Gastroesophageal sphincter (tissue), 4 donors: ENCODE results near the gene TCIRG1. TPM values are rescaled to one million over a fixed set of nuclear protein-coding genes. Genes with fewer than 3 reads are reported as not detected.

ENCODE experiments used
- ATAC-seq: fragments of 150-250 bp; one replicate; pipeline ENCODE4 v1.9.1; 2016; ENCODE audit warnings: mild to moderate bottlenecking, moderate library complexity
- H3K27ac ChIP-seq, 4 donors: fragments of 200-600 bp; sonication (generic) in 3 of 4; 1 replicate in 3 of 4; 2 replicates in 1 of 4; pipeline ENCODE4 v1.5.1; 2016 to 2019
- H3K27me3 ChIP-seq: fragments of 200-600 bp; sonication (generic); one replicate; pipeline ENCODE4 v1.5.1; 2019
- H3K36me3 ChIP-seq, 2 donors: fragments of 200-600 bp; sonication (generic); one replicate each; pipeline ENCODE4 v1.5.1; 2019; ENCODE audit warnings: control low read depth in 1 of 2
- H3K4me1 ChIP-seq, 3 donors: fragments of 200-600 bp; sonication (generic); 1 replicate in 2 of 3; 2 replicates in 1 of 3; pipeline ENCODE4 v1.5.1; 2016 to 2019; ENCODE audit warnings: control low read depth in 2 of 3
- H3K4me3 ChIP-seq, 2 donors: fragments of 200-600 bp; sonication (generic); one replicate each; pipeline ENCODE4 v1.5.1; 2019; ENCODE audit warnings: mild to moderate bottlenecking in 1 of 2, moderate library complexity in 1 of 2
- H3K9me3 ChIP-seq, 3 donors: fragments of 200-600 bp; sonication (generic); one replicate each; pipeline ENCODE4 v1.5.1; 2017 to 2019; ENCODE audit warnings: control low read depth in 2 of 3
- CTCF ChIP-seq, 4 experiments: fragments of 200-600 bp in 2 of 4; fragments of 450-650 bp in 2 of 4; sonication (generic) in 1 of 4; IDR thresholded peaks; one replicate each; pipeline ENCODE4 v1.5.1; 2017 to 2019; ENCODE audit warnings: antibody characterized with exemption in 4 of 4, mild to moderate bottlenecking in 2 of 4, moderate library complexity in 2 of 4
- EP300 ChIP-seq: sonication (generic); formaldehyde crosslinking; IDR thresholded peaks from one replicate; pipeline ENCODE4 v1.6.1; 2017; ENCODE audit warnings: antibody characterized with exemption, mild to moderate bottlenecking
- POLR2A ChIP-seq, 2 donors: fragments of 450-650 bp; IDR thresholded peaks; one replicate each; pipeline ENCODE4 v1.6.1; 2017; ENCODE audit warnings: antibody characterized with exemption in 2 of 2, mild to moderate bottlenecking in 2 of 2, moderate library complexity in 1 of 2
- POLR2AphosphoS5 ChIP-seq: sonication (generic); formaldehyde crosslinking; IDR thresholded peaks from one replicate; pipeline ENCODE4 v1.6.1; 2017; ENCODE audit warnings: antibody characterized with exemption
- WGBS, 2 donors: methylation state at CpG; one replicate each; pipeline ENCODE4 v1.1.5; 2018; ENCODE audit warnings: low coverage in 1 of 2; 5-methylcytosine and 5-hydroxymethylcytosine counted together
- total RNA-seq, 4 donors: library from RNA; depleted of rRNA; stranded (reverse); fragments of >200 nt; gene quantifications; one replicate each; pipeline ENCODE4 v1.1.0, GENCODE V29; 2016

TCIRG1 gene
- total RNA-seq, 4 donors from 2014 or later, result 44.5 to 140 (median 81.2) TPM

GRCh38 chr11:68056317-68057285 lies 17.8 kb downstream of the TCIRG1 start:
- H3K36me3 ChIP-seq, result peaks cover 0 to 64% of the 10 kb centered on the region in 2 donors
- no peaks in the 10 kb centered on the region for H3K27me3 ChIP-seq
- TF ChIP-seq POLR2AphosphoS5 (no peak), POLR2A (IDR thresholded peaks at IDR 0.05) (no peak), EP300 (no peak), CTCF (IDR thresholded peaks at IDR 0.05) (no peak)
- H3K27ac ChIP-seq, result no peak overlapping the region
- H3K9me3 ChIP-seq, result no peaks in the 10 kb centered on the region
- no peak for ATAC-seq
- WGBS, 2 donors, result 88 to 89% methylated on average over 6 to 12 of the region's 12 CpGs
- no peaks in the 10 kb centered on the region for H3K4me1 ChIP-seq
- H3K4me3 ChIP-seq, result no peak overlapping the region

DNA sequence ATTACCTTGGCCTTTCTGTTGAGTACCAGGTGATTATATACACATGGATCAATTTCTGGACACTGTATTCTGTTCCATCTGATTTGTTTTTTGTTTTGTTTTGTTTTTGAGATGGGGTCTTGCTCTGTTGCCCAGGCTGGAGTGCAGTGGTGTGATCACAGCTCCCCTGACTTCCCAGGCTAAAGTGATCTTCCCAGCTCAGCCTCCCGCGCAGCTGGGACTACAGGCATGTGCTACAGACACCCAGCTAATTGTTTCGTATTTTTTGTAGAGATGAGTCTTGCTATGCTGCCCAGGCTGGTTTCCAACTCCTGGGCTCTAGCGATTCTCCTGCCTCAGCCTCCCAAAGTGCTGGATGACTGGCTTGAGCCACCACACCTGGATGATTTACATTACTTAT lies 19.0 kb downstream of the TCIRG1 start:
- Histone ChIP-seq H3K4me3 (no peak overlapping the region), H3K36me3 (peaks cover 0 to 64% of the 10 kb centered on the region in 2 donors), H3K27me3 (no peaks in the 10 kb centered on the region), H3K9me3 (no peaks in the 10 kb centered on the region), H3K4me1 (no peaks in the 10 kb centered on the region), H3K27ac (no peak overlapping the region)
- TF ChIP-seq CTCF (IDR thresholded peaks at IDR 0.05) (no peak), POLR2AphosphoS5 (no peak), EP300 (no peak), POLR2A (IDR thresholded peaks at IDR 0.05) (no peak)
- WGBS, 2 donors, result 94% methylated on average over 2 to 4 of the region's 4 CpGs
- no peak for ATAC-seq

- H3K4me1 ChIP-seq, result no peaks in the 10 kb centered on the region
- no peak for TF ChIP-seq POLR2AphosphoS5
- TF ChIP-seq EP300, result no peak
- TF ChIP-seq CTCF (IDR thresholded peaks at IDR 0.05), result no peak
- TF ChIP-seq POLR2A (IDR thresholded peaks at IDR 0.05), result no peak
- H3K4me3 ChIP-seq, result no peak overlapping the region
- no peak for ATAC-seq
- H3K9me3 ChIP-seq, result no peaks in the 10 kb centered on the region
- no peaks in the 10 kb centered on the region for H3K27me3 ChIP-seq
- WGBS, 2 donors, result no CpG with 5 or more reads among the region's 7 CpGs
- H3K27ac ChIP-seq, result no peak overlapping the region
- H3K36me3 ChIP-seq, result peaks cover 0 to 89% of the 10 kb centered on the region in 2 donors
Measured at GRCh38 chr11:68061508-68061907, 22.7 kb downstream of the TCIRG1 start.

GRCh38 chr11:68064926-68065325 lies 26.1 kb downstream of the TCIRG1 start:
- TF ChIP-seq CTCF (IDR thresholded peaks at IDR 0.05), result no peak
- TF ChIP-seq POLR2AphosphoS5, result no peak
- TF ChIP-seq EP300, result no peak
- TF ChIP-seq POLR2A (IDR thresholded peaks at IDR 0.05), result no peak
- H3K4me3 ChIP-seq, result no peak overlapping the region
- no peak for ATAC-seq
- no peak overlapping the region for H3K27ac ChIP-seq
- H3K4me1 ChIP-seq, result no peaks in the 10 kb centered on the region
- H3K36me3 ChIP-seq, result peaks cover 0 to 100% of the 10 kb centered on the region in 2 donors
- WGBS, 2 donors, result 50 to 81% methylated on average over 1 to 2 of the region's 2 CpGs
- H3K9me3 ChIP-seq, result no peaks in the 10 kb centered on the region
- no peaks in the 10 kb centered on the region for H3K27me3 ChIP-seq

DNA sequence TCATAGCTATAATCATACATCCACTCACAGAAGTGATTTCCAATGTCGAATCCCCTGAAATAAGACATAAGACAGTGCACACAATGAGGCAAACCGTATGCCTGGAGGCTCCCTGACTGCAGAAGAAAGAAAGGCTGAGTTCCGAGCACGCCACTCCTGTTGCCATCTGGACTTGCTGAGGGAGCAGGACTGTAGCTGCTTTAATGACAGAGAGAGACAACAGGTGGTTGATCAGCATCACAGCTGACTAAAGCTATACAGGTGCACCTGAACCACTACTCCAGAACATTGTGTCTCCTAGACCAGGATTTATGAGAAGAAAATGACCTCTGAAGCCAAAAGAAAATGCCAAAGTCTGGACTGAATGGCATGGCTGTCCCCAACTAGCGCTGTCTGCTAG lies 27.0 kb downstream of the TCIRG1 start:
- 89 to 90% methylated on average over 5 of the region's 5 CpGs for WGBS, 2 donors

More for the DNA sequence above, 27.0 kb downstream of the TCIRG1 start:
- Histone ChIP-seq H3K4me3 (no peak overlapping the region), H3K9me3 (no peaks in the 10 kb centered on the region), H3K4me1 (no peaks in the 10 kb centered on the region), H3K27me3 (no peaks in the 10 kb centered on the region), H3K27ac (no peak overlapping the region), H3K36me3 (peaks cover 0 to 100% of the 10 kb centered on the region in 2 donors)
- TF ChIP-seq POLR2A (IDR thresholded peaks at IDR 0.05) (no peak), POLR2AphosphoS5 (no peak), EP300 (no peak), CTCF (IDR thresholded peaks at IDR 0.05) (no peak)
- no peak for ATAC-seq
